Measurements from ENCODE around the gene ADAT1.
A peak's percentile ranks its signal among the peaks of the same experiment; 100 is the strongest.

Gene ADAT1

DNA sequence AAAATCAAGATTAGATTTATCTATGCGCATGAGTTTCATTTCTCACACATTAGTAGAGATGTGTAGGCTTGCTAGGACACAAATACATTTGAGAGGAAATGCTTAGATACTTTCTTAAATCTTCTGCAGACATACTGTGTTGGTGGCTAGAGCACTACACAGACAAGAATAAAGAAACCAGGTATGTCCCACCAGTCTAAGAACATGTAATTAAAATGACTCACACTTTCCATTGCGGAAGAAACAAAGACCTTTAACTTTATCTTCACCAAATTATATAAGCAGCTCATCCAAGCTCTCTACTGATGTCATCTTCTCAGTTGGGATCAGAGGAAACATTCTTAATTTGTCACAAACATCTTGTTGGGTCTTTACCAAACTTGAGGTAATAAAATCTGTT lies 44.4 kb downstream of the ADAT1 start:
- H3K27me3 ChIP-seq (ENCODE audit: control insufficient read depth in 5 of 5, insufficient read depth in 4 of 5, low read length in 5 of 5) = no peaks in the 10 kb centered on the region
- H3K4me3 ChIP-seq (ENCODE audit: low read depth in 1 of 5, low read length in 5 of 5) = no peak overlapping the region
- peaks cover 23 to 61% (median 53%) of the 10 kb centered on the region in 5 donors for H3K36me3 ChIP-seq (ENCODE audit: control insufficient read depth in 5 of 5, insufficient read depth in 5 of 5, low read length in 5 of 5)
- H3K27ac ChIP-seq (ENCODE audit: low read depth, low read length) = no peak overlapping the region
- no peaks in the 10 kb centered on the region for H3K9me3 ChIP-seq (ENCODE audit: control insufficient read depth in 5 of 5, low read length in 5 of 5)
- H3K9ac ChIP-seq (ENCODE audit: low read length in 5 of 5) = no peak overlapping the region
- H3K4me1 ChIP-seq (ENCODE audit: control insufficient read depth in 5 of 5, insufficient read depth in 5 of 5, low read length in 5 of 5) = no peaks in the 10 kb centered on the region

DNA sequence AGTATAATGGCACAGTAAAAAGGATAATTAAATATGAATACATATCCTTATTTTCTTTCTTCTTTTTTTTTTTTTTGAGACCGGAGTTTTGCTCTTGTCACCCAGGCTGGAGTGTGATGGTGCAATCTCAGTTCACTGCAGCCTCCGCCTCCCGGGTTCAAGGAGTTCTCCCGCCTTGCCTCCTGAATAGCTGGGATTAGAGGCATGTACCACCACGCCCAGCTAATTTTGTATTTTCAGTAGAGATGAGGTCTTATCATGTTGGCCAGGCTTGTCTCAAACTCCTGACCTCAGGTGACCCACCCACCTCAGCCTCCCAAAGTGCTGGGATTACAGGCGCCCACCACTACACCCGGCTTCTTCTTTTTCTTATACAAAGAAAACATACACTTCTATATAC lies 44.9 kb downstream of the ADAT1 start:
- no peaks in the 10 kb centered on the region for H3K27me3 ChIP-seq (ENCODE audit: control insufficient read depth in 5 of 5, insufficient read depth in 4 of 5, low read length in 5 of 5)
- H3K27ac ChIP-seq (ENCODE audit: low read depth, low read length) = no peak overlapping the region
- H3K4me1 ChIP-seq (ENCODE audit: control insufficient read depth in 5 of 5, insufficient read depth in 5 of 5, low read length in 5 of 5) = no peaks in the 10 kb centered on the region
- H3K9me3 ChIP-seq (ENCODE audit: control insufficient read depth in 5 of 5, low read length in 5 of 5) = no peaks in the 10 kb centered on the region
- H3K4me3 ChIP-seq (ENCODE audit: low read depth in 1 of 5, low read length in 5 of 5) = no peak overlapping the region
- no peak overlapping the region for H3K9ac ChIP-seq (ENCODE audit: low read length in 5 of 5)
- peaks cover 25 to 66% (median 58%) of the 10 kb centered on the region in 5 donors for H3K36me3 ChIP-seq (ENCODE audit: control insufficient read depth in 5 of 5, insufficient read depth in 5 of 5, low read length in 5 of 5)

GRCh38 chr16:75576384-75576811 lies 46.7 kb downstream of the ADAT1 start:
- no peaks in the 10 kb centered on the region for H3K27me3 ChIP-seq (ENCODE audit: control insufficient read depth in 5 of 5, insufficient read depth in 4 of 5, low read length in 5 of 5)
- H3K9ac ChIP-seq (ENCODE audit: low read length in 5 of 5) = no peak overlapping the region
- peaks cover 0 to 12% (median 0%) of the 10 kb centered on the region in 5 donors for H3K4me1 ChIP-seq (ENCODE audit: control insufficient read depth in 5 of 5, insufficient read depth in 5 of 5, low read length in 5 of 5)
- H3K4me3 ChIP-seq (ENCODE audit: low read depth in 1 of 5, low read length in 5 of 5) = no peak overlapping the region
- H3K9me3 ChIP-seq (ENCODE audit: control insufficient read depth in 5 of 5, low read length in 5 of 5) = no peaks in the 10 kb centered on the region
- H3K36me3 ChIP-seq (ENCODE audit: control insufficient read depth in 5 of 5, insufficient read depth in 5 of 5, low read length in 5 of 5) = peaks cover 25 to 81% (median 72%) of the 10 kb centered on the region in 5 donors
- H3K27ac ChIP-seq (ENCODE audit: low read depth, low read length) = no peak overlapping the region

DNA sequence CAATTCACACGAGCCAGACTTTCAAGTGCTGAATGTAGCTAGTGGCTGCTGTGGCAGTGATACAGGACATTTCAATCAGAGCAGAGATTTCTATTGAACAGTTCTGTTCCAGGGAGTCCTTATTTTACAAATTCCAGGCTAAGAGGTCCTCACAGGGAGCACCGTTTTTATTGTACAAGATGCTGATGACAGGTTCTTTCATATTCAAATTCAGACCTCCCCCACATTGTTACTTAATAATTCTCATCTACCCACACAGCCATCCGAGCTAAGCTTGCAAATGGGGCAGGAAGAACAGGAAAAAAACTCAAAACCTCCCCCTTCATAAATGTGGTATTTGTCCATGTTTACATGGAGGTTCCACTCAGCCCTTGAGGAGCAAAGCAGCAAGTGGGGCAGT lies 47.1 kb downstream of the ADAT1 start:
- no peak overlapping the region for H3K27ac ChIP-seq (ENCODE audit: low read depth, low read length)
- no peak overlapping the region for H3K9ac ChIP-seq (ENCODE audit: low read length in 5 of 5)
- H3K36me3 ChIP-seq (ENCODE audit: control insufficient read depth in 5 of 5, insufficient read depth in 5 of 5, low read length in 5 of 5) = peaks cover 28 to 85% (median 77%) of the 10 kb centered on the region in 5 donors
- H3K9me3 ChIP-seq (ENCODE audit: control insufficient read depth in 5 of 5, low read length in 5 of 5) = no peaks in the 10 kb centered on the region
- no peak overlapping the region for H3K4me3 ChIP-seq (ENCODE audit: low read depth in 1 of 5, low read length in 5 of 5)
- H3K27me3 ChIP-seq (ENCODE audit: control insufficient read depth in 5 of 5, insufficient read depth in 4 of 5, low read length in 5 of 5) = no peaks in the 10 kb centered on the region
- H3K4me1 ChIP-seq (ENCODE audit: control insufficient read depth in 5 of 5, insufficient read depth in 5 of 5, low read length in 5 of 5) = peaks cover 0 to 16% (median under 1%) of the 10 kb centered on the region in 5 donors

DNA sequence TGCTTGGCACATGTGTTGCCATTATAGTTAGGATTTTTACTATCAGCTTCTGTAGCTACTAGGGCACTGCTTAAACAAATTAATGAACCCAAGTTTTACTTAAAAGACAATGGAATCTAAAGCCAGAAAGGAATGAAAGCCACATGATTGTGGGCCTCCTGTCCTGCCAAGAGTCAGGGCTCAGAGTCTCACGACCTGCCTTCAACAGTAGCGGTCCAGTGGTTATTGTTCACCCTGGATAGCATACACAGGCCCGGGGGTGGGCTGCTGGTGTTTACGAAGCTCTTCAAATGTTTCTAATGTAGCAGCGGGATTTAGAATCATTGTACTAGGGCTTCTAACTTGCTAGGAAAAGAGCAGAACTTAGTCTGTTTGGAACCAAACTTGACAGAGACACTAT lies 49.1 kb downstream of the ADAT1 start:
- Histone ChIP-seq H3K36me3 (ENCODE audit: control insufficient read depth in 5 of 5, insufficient read depth in 5 of 5, low read length in 5 of 5) (peaks cover 26 to 92% (median 86%) of the 10 kb centered on the region in 5 donors), H3K9ac (ENCODE audit: low read length in 5 of 5) (no peak overlapping the region), H3K9me3 (ENCODE audit: control insufficient read depth in 5 of 5, low read length in 5 of 5) (no peaks in the 10 kb centered on the region), H3K4me3 (ENCODE audit: low read depth in 1 of 5, low read length in 5 of 5) (no peak overlapping the region), H3K27ac (ENCODE audit: low read depth, low read length) (no peak overlapping the region), H3K4me1 (ENCODE audit: control insufficient read depth in 5 of 5, insufficient read depth in 5 of 5, low read length in 5 of 5) (peaks cover 0 to 24% (median 14%) of the 10 kb centered on the region in 5 donors), H3K27me3 (ENCODE audit: control insufficient read depth in 5 of 5, insufficient read depth in 4 of 5, low read length in 5 of 5) (no peaks in the 10 kb centered on the region)

GRCh38 chr16:75572864-75573542 lies 50.1 kb downstream of the ADAT1 start:
- Histone ChIP-seq H3K9me3 (ENCODE audit: control insufficient read depth in 5 of 5, low read length in 5 of 5) (no peaks in the 10 kb centered on the region), H3K9ac (ENCODE audit: low read length in 5 of 5) (no peak overlapping the region), H3K27ac (ENCODE audit: low read depth, low read length) (no peak overlapping the region), H3K27me3 (ENCODE audit: control insufficient read depth in 5 of 5, insufficient read depth in 4 of 5, low read length in 5 of 5) (no peaks in the 10 kb centered on the region), H3K4me1 (ENCODE audit: control insufficient read depth in 5 of 5, insufficient read depth in 5 of 5, low read length in 5 of 5) (peaks cover 0 to 30% (median 19%) of the 10 kb centered on the region in 5 donors), H3K4me3 (ENCODE audit: low read depth in 1 of 5, low read length in 5 of 5) (no peak overlapping the region), H3K36me3 (ENCODE audit: control insufficient read depth in 5 of 5, insufficient read depth in 5 of 5, low read length in 5 of 5) (peaks cover 19 to 92% (median 86%) of the 10 kb centered on the region in 5 donors)

GRCh38 chr16:75570396-75571065 lies 52.5 kb downstream of the ADAT1 start:
- H3K4me1 ChIP-seq (ENCODE audit: control insufficient read depth in 5 of 5, insufficient read depth in 5 of 5, low read length in 5 of 5) = peaks cover 0 to 49% (median 39%) of the 10 kb centered on the region in 5 donors
- no peak overlapping the region for H3K27ac ChIP-seq (ENCODE audit: low read depth, low read length)
- no peak overlapping the region for H3K4me3 ChIP-seq (ENCODE audit: low read depth in 1 of 5, low read length in 5 of 5)
- H3K9ac ChIP-seq (ENCODE audit: low read length in 5 of 5) = no peak overlapping the region
- no peaks in the 10 kb centered on the region for H3K9me3 ChIP-seq (ENCODE audit: control insufficient read depth in 5 of 5, low read length in 5 of 5)
- H3K36me3 ChIP-seq (ENCODE audit: control insufficient read depth in 5 of 5, insufficient read depth in 5 of 5, low read length in 5 of 5) = peaks cover 10 to 72% (median 62%) of the 10 kb centered on the region in 5 donors
- no peaks in the 10 kb centered on the region for H3K27me3 ChIP-seq (ENCODE audit: control insufficient read depth in 5 of 5, insufficient read depth in 4 of 5, low read length in 5 of 5)

DNA sequence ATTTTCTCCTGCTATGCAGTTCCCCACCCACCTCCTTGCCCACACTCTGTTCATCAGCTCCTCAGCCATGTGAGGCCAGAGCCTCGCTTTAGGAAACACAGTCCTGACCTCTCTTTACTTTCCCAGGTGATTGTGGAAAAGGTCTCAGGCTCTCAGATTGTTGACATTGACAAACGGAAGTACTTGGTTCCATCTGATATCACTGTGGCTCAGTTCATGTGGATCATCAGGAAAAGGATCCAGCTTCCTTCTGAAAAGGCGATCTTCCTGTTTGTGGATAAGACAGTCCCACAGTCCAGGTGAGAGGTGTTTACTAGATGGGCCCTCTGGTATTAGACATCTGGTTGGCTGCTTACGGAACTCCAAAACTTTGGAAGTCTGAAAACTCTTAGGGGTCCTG lies 55.2 kb downstream of the ADAT1 start:
- H3K36me3 ChIP-seq (ENCODE audit: control insufficient read depth in 5 of 5, insufficient read depth in 5 of 5, low read length in 5 of 5) = peaks cover 6 to 51% (median 41%) of the 10 kb centered on the region in 5 donors

DNA sequence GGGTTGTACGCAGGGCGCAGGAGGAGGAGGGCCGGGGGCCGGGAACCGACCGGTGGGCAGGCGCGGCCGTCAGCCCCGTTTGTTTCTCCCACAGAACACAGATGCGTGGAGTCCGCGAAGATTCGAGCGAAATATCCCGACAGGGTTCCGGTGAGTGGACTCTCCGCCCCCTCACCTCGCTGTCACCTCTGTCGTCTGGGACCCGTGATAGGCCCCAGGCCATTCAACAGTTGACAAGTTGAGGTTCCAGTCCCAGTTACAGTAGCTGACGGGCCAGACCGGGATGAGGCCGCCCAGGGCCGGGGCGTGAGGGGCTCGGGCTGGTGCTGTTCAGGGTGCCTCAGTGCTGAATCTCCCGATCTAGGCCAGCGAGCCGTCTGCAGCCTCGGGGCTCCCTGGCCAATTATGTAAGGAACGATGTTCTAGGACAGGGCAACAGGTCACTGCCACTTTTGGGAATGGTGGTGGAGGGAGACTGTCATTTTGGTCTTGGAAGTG lies 56.3 kb downstream of the ADAT1 start:
- H3K9me3 ChIP-seq (ENCODE audit: control insufficient read depth in 5 of 5, low read length in 5 of 5) = no peaks in the 10 kb centered on the region
- peaks cover 0 to 49% (median 35%) of the 10 kb centered on the region in 5 donors for H3K4me1 ChIP-seq (ENCODE audit: control insufficient read depth in 5 of 5, insufficient read depth in 5 of 5, low read length in 5 of 5)
- H3K4me3 ChIP-seq (ENCODE audit: low read depth in 1 of 5, low read length in 5 of 5) = peak overlapping the region; percentile 75 to 97 (median 84)
- H3K9ac ChIP-seq (ENCODE audit: low read length in 5 of 5) = peak overlapping the region; percentile 50 to 93 (median 88)
- H3K27me3 ChIP-seq (ENCODE audit: control insufficient read depth in 5 of 5, insufficient read depth in 4 of 5, low read length in 5 of 5) = no peaks in the 10 kb centered on the region
- peak overlapping the region; percentile 39 for H3K27ac ChIP-seq (ENCODE audit: low read depth, low read length)
- H3K36me3 ChIP-seq (ENCODE audit: control insufficient read depth in 5 of 5, insufficient read depth in 5 of 5, low read length in 5 of 5) = peaks cover 6 to 40% (median 30%) of the 10 kb centered on the region in 5 donors

More for the DNA sequence above, 55.2 kb downstream of the ADAT1 start:
- Histone ChIP-seq H3K27ac (ENCODE audit: low read depth, low read length) (no peak overlapping the region), H3K27me3 (ENCODE audit: control insufficient read depth in 5 of 5, insufficient read depth in 4 of 5, low read length in 5 of 5) (no peaks in the 10 kb centered on the region), H3K4me3 (ENCODE audit: low read depth in 1 of 5, low read length in 5 of 5) (peak overlapping the region in 1 of 5 donors; percentile 84), H3K9ac (ENCODE audit: low read length in 5 of 5) (peak overlapping the region in 4 of 5 donors; percentile 9 to 91 (median 60)), H3K4me1 (ENCODE audit: control insufficient read depth in 5 of 5, insufficient read depth in 5 of 5, low read length in 5 of 5) (peaks cover 0 to 54% (median 41%) of the 10 kb centered on the region in 5 donors), H3K9me3 (ENCODE audit: control insufficient read depth in 5 of 5, low read length in 5 of 5) (no peaks in the 10 kb centered on the region)

Data from subcutaneous abdominal adipose tissue (tissue), 5 donors.